NT2/D1 (cell line): Measurements from ENCODE around the gene CRISPLD2.
A peak's percentile ranks its signal among the peaks of the same experiment; 100 is the strongest.
"Not testable (repeated sequence)": the region's sequence is repeated elsewhere in the genome, so short reads cannot be mapped to it uniquely, and the experiment has no call there.

Experiments used
- DNase-seq: peaks from one replicate; pipeline ENCODE4 v3.0.0-alpha.2; 2011; ENCODE audit warnings: low read depth, low spot score
- H3K27me3 ChIP-seq: 2 replicates; pipeline ENCODE4 v1.6.0; 2011; ENCODE audit warnings: mild to moderate bottlenecking; ENCODE audit not compliant: insufficient read length, insufficient read depth
- H3K36me3 ChIP-seq: 2 replicates; pipeline ENCODE4 v1.6.1; 2011; ENCODE audit warnings: mild to moderate bottlenecking, low read length, mixed read lengths; ENCODE audit not compliant: insufficient read depth, insufficient read length
- H3K4me1 ChIP-seq: 2 replicates; pipeline ENCODE4 v1.5.1; 2011; ENCODE audit not compliant: insufficient read depth, insufficient read length
- H3K4me3 ChIP-seq: 2 replicates; pipeline ENCODE4 v1.5.1; 2011; ENCODE audit warnings: low read depth; ENCODE audit not compliant: insufficient read length
- H3K9ac ChIP-seq: 2 replicates; pipeline ENCODE4 v1.6.0; 2011; ENCODE audit warnings: low read depth; ENCODE audit not compliant: insufficient read length
- H3K9me3 ChIP-seq: 2 replicates; pipeline ENCODE4 v1.5.1; 2011; ENCODE audit warnings: mild to moderate bottlenecking, low read length; ENCODE audit not compliant: insufficient read depth
- SUZ12 ChIP-seq: IDR thresholded peaks from 2 replicates; pipeline ENCODE4 v1.6.1; 2011; ENCODE audit not compliant: insufficient read length, insufficient read depth; ENCODE audit errors: extremely low read depth
- YY1 ChIP-seq: IDR thresholded peaks from 2 replicates; pipeline ENCODE4 v1.6.1; 2011; ENCODE audit not compliant: insufficient read length, insufficient read depth
- ZNF274 ChIP-seq: IDR thresholded peaks from 2 replicates; pipeline ENCODE4 v1.6.1; 2011; ENCODE audit warnings: mild to moderate bottlenecking, low read depth, low read length

CRISPLD2 gene

GRCh38 chr16:84829168-84829965, 9.6 kb downstream of the CRISPLD2 start:
- no peaks in the 10 kb centered on the region for H3K27me3 ChIP-seq
- H3K4me3 ChIP-seq, result no peak overlapping the region
- no peak for DNase-seq
- H3K9me3 ChIP-seq, result no peaks in the 10 kb centered on the region
- TF ChIP-seq YY1 (no peak), ZNF274 (no peak), SUZ12 (no peak)
- peaks cover 11% of the 10 kb centered on the region for H3K4me1 ChIP-seq
- peak overlapping the region; percentile 46 for H3K9ac ChIP-seq
- H3K36me3 ChIP-seq, result no peaks in the 10 kb centered on the region

- no peaks in the 10 kb centered on the region for H3K27me3 ChIP-seq
- no peak for TF ChIP-seq YY1
- no peak for TF ChIP-seq ZNF274
- TF ChIP-seq SUZ12, result no peak
- H3K4me3 ChIP-seq, result no peak overlapping the region
- no peak overlapping the region for H3K9ac ChIP-seq
- no peaks in the 10 kb centered on the region for H3K9me3 ChIP-seq
- no peak for DNase-seq
- no peaks in the 10 kb centered on the region for H3K36me3 ChIP-seq
- peaks cover 10% of the 10 kb centered on the region for H3K4me1 ChIP-seq
These were observed 11.1 kb downstream of the CRISPLD2 start for GRCh38 chr16:84830765-84831384.

DNA sequence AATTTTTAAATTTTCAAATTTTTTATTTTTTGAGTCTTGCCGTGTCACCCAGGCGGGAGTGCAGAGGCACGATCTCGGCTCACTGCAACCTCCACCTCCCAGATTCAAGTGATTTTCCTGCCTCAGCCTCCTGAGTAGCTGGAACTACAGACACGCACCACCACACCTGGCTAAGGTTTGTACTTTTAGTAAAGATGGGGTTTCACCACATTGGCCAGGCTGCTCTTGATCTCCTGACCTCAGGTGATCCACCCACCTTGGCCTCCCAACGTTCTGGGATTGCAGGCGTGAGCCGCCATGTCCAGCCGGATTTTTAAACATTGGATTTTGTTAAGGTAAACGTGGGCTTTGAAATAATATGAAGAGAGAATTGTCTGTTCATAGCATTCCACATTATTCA, 11.9 kb downstream of the CRISPLD2 start:
- not testable (repeated sequence) for H3K4me3 ChIP-seq, H3K4me1 ChIP-seq, H3K36me3 ChIP-seq, DNase-seq, H3K27me3 ChIP-seq, H3K9me3 ChIP-seq, H3K9ac ChIP-seq

DNA sequence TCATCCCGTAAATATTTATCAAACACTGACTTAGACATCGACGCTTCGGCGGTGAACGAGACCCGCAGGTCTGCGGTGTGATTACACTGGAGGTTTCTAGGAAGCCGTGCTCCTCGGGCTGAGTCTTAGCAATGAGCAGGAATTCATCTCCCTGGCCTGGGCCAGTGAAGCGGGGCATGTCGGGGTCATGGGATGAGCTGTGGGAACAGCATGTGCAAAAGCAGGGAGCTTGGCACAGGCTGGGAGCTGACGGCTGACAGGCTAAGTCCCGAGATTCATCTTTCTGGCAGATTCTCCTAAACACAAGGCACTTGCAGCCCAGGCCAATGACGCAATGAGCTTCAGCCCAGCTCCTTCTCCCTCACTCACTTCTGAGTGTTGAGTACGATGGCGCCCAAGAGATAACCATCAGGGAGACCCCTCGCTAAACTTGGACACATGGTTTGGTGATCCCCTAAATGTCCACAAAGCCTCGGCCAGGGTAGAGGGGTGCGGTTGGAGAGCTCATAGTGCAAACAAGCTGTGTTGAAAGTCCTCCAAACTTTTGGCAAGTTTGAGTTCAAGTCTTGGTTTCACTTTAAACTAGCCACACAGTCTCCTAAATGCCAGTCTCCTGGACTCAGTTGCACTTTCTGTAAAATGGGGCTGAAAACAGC, 12.8 kb downstream of the CRISPLD2 start:
- DNase-seq, result no peak
- Histone ChIP-seq H3K9me3 (no peaks in the 10 kb centered on the region), H3K4me3 (no peak overlapping the region), H3K9ac (no peak overlapping the region), H3K36me3 (no peaks in the 10 kb centered on the region), H3K27me3 (no peaks in the 10 kb centered on the region), H3K4me1 (peaks cover 9% of the 10 kb centered on the region)
- TF ChIP-seq ZNF274 (no peak), YY1 (no peak), SUZ12 (no peak)

DNA sequence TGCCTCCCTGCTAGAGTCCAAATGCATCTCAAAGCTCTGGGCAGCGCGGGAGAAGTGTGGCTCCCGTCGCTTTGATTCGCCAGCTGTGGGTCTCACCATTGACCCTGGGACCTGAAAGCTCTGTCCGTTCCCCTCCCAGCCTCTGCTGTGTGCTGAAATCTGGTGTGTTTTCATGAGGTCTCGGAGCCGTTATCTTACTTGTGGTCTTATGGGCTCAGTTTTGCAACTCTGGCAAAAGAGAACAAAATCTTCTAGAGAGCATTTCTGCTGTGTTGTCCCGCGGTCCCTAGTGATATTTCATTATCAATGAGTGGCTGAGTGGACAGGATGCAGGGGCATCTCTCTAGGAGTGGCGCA, 13.3 kb downstream of the CRISPLD2 start:
- no peaks in the 10 kb centered on the region for H3K36me3 ChIP-seq
- H3K4me1 ChIP-seq, result peaks cover 9% of the 10 kb centered on the region
- H3K27me3 ChIP-seq, result no peaks in the 10 kb centered on the region
- no peak for DNase-seq
- H3K4me3 ChIP-seq, result no peak overlapping the region
- H3K9ac ChIP-seq, result no peak overlapping the region
- TF ChIP-seq SUZ12 (no peak), ZNF274 (no peak), YY1 (no peak)
- H3K9me3 ChIP-seq, result no peaks in the 10 kb centered on the region

GRCh38 chr16:84833542-84834402, 14.0 kb downstream of the CRISPLD2 start:
- TF ChIP-seq ZNF274 (no peak), YY1 (no peak), SUZ12 (no peak)

GRCh38 chr16:84834403-84834772, 14.6 kb downstream of the CRISPLD2 start:
- TF ChIP-seq SUZ12 (no peak), YY1 (no peak), ZNF274 (no peak)
- no peak overlapping the region for H3K4me3 ChIP-seq
- no peaks in the 10 kb centered on the region for H3K27me3 ChIP-seq
- no peak for DNase-seq
- H3K9ac ChIP-seq, result no peak overlapping the region
- peaks cover 16% of the 10 kb centered on the region for H3K4me1 ChIP-seq
- H3K9me3 ChIP-seq, result no peaks in the 10 kb centered on the region
- H3K36me3 ChIP-seq, result peaks cover 4% of the 10 kb centered on the region

More at GRCh38 chr16:84833542-84834402, 14.0 kb downstream of the CRISPLD2 start:
- H3K36me3 ChIP-seq, result no peaks in the 10 kb centered on the region
- no peaks in the 10 kb centered on the region for H3K27me3 ChIP-seq
- peaks cover 12% of the 10 kb centered on the region for H3K4me1 ChIP-seq
- no peak overlapping the region for H3K9ac ChIP-seq
- no peaks in the 10 kb centered on the region for H3K9me3 ChIP-seq
- H3K4me3 ChIP-seq, result no peak overlapping the region
- no peak for DNase-seq
